A673 (cell line): ENCODE results near the gene TRPM6.

Source experiments
- CTCF ChIP-seq: fragments of 300-800, 200-600 bp; sonication (generic); conservative IDR thresholded peaks from 2 replicates; pipeline ENCODE4 v1.5.1; 2017; ENCODE audit warnings: low read depth, mild to moderate bottlenecking, antibody characterized with exemption, low read length, moderate library complexity, mixed read lengths
- EZH2 ChIP-seq: fragments of 200-600 bp; sonication (generic); IDR thresholded peaks from 2 replicates; pipeline ENCODE4 v1.6.1; 2017; ENCODE audit warnings: borderline replicate concordance, low read depth, mild to moderate bottlenecking, mixed read lengths, antibody characterized with exemption, low read length; ENCODE audit not compliant: poor library complexity, severe bottlenecking

DNA sequence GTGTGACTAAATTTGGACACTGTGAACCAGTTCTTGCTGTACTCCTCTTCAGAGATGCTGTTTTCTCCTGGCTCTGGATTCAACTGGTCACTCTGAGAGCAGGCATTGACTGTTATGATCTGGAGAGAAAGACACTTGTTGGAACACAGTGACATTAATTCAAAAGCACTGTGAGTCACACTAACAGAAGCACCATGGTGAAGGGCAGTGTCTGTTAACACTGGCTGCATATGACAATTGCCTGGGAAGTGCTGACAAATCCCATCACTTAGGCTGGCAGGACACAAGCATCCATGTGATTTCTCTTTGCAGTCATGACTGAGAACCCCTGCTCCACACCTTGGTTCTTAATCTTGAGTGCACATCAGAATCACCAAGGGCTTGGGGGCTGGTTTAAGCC lies 132.4 kb downstream of the TRPM6 start:
- TF ChIP-seq CTCF (no peak), EZH2 (no peak)
